ENCODE measurements around the gene LRR1.
"Not testable (repeated sequence)": the region's sequence is repeated elsewhere in the genome, so short reads cannot be mapped to it uniquely, and the experiment has no call there.

The LRR1 gene, protein sequence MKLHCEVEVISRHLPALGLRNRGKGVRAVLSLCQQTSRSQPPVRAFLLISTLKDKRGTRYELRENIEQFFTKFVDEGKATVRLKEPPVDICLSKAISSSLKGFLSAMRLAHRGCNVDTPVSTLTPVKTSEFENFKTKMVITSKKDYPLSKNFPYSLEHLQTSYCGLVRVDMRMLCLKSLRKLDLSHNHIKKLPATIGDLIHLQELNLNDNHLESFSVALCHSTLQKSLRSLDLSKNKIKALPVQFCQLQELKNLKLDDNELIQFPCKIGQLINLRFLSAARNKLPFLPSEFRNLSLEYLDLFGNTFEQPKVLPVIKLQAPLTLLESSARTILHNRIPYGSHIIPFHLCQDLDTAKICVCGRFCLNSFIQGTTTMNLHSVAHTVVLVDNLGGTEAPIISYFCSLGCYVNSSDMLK

DNA sequence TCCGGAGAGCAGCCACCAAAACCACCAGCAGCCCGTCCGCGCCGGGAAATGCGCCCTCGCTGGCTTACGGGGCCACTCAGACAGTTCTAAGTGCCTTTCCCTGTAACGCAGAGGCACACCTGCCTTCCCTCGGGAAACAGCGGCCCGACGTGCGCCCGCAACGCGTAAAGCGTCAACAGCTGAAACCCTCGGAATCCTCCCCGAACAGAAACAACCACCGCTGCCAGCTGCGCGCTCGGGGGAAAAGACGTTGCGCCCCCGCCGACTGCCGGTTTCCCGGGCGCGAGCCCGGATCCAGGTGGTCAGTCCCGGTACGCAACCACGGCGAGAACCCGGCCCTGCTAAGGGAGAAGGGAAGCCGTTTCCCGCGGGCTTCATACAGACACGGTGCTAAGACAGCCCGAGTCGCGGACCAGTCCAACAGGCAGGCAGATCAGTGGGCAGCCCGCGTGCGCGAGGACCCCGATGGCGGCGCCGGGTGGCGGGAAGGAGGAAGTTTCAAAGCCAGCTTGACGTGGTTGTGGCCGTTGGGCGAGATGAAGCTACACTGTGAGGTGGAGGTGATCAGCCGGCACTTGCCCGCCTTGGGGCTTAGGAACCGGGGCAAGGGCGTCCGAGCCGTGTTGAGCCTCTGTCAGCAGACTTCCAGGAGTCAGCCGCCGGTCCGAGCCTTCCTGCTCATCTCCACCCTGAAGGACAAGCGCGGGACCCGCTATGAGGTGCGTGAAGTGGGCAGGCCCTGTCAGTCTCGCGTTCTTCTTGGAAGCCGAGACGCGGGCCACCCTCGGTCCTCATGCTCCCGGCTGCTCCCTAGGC is at the start of gene LRR1:
TSS of gene LRR1 (plus strand) at position 456 of the 816 bp plus-strand sequence. CDS start at position 537, 81 bp downstream.
- ATAC-seq: peak; percentile 84 to 86

DNA sequence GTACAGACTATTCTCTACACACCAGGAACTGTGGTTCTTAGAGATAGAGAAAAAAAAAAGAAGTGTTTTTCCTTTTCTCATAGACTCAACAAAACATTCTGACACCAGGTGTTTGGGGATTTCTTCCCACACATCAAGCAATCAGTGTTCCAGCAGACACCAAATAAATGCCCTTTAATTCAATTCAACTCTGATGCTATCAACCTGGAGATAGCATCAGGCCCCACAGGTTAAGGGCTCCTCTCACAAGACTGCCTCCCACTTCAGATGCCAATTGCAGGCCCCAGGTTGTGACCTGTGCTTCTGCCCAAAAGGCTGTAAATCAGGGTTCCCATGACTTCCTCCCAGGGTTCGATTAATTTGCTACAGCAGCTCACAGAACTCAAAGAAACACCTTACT is 49.3 kb upstream of the LRR1 start:
- ATAC-seq: no peak

DNA sequence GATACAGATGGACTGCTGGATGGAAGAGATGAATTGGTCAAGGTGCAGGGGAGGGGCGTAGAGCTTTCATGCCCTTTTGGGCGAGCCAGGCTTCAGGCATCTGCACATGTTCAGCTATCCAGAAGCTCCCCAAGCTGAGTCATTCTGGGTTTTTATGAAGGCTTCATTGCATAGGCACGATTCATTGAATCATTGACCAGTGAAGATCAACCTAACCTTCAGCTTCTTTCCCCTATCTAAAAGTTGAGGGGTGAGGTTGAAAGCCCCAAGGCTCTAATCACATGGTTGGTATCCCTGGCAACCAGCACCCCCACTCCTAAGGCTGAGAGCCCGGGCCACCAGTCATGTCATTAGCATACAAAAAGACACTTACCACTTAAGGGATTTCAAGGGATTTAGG is 48.9 kb upstream of the LRR1 start:
- ATAC-seq: no peak

DNA sequence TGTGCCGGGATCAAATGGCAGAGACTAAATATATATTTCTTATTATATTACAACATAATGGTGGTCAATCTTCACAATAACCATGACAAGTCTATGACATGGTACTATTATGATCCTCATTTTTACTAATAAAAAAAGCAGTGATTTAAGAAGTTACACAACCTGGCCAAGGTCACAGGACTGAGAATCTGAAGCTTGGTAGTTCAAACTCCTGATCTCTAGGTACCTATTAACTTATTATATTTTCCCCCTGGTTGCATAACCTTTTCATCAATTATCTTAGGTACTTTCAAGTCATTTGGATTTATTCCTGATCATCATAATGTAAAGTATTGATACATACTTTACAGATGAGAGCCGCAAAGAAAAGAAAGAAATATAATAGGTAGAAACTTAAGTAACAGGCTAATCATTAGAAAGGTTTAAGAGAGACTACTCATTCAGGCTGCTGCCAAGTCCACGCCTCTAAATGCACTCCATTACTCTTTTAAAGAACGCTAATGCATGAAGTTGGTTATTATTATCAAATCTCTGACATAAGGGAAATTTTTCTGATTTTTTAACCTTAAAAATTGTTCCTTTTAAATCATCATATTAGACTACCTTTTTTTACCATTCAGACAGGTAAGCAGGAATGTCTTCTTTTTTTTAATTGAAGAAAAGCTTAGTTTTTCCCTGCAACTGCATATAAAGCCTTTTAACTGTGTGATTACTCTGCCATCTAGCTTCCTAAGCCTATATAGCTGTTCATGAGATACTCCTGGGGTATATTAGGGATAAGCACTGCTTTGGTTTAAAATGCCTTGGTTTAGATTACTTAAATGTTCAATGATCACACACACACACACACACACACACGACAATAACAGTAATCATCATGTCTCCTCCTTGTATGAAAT is 48.2 kb upstream of the LRR1 start:
- ATAC-seq: no peak

DNA sequence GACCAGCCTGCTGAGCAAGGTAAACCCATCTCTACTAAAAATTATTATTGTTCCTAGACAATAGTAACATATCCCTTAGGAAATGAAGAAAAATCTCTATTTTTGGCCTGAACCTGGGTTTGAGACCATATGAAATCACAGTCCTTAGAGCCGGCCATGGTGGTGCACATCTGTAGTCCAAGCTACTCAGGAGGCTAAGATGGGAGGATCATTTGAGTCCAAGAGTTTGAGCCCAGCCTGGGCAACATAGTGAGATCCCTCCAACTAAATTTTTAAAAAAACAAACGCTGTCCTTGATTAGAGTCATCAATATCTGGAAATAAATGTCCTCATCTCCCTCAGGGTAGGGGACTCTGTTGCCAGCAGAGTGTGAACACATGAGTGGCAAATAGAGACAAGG is 47.2 kb upstream of the LRR1 start:
- ATAC-seq: no peak

DNA sequence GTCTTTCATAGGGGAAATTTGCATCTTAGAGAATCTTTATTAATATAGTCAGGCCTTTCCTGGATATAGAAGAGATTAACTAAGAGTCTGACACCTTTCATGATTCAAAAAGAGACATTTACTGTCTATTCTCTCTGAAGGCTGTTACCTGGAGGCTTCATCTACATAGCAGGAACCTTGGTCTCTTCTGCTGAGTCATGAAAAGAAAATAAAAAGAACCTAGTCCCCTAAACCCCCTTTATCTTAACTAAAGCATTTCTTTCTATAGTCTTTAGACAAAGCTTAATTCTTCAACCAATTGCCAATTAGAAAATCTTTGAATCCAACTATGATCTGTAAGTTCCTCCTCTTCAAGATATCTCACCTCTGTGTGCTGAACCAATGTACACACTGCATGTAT is 45.6 kb upstream of the LRR1 start:
- no peak for ATAC-seq

DNA sequence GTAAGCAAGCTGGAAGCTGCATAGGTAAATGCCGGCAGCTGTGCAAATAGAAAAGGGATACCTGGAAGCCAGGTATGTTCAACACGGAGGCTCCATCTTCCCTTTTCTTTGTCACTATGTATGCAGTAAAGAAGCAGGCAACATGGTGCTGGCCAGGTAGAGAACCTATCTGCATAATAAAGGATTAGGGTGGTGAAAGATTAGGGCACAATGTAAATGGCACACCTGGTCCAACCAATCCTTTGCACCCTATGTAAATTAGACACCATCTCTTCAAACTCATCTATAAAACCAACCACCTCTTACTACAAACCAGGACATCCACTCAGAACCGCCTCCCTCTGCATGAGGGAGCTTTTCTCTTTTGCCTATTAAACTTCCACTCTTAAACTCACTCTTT is 44.8 kb upstream of the LRR1 start:
- no peak for ATAC-seq

DNA sequence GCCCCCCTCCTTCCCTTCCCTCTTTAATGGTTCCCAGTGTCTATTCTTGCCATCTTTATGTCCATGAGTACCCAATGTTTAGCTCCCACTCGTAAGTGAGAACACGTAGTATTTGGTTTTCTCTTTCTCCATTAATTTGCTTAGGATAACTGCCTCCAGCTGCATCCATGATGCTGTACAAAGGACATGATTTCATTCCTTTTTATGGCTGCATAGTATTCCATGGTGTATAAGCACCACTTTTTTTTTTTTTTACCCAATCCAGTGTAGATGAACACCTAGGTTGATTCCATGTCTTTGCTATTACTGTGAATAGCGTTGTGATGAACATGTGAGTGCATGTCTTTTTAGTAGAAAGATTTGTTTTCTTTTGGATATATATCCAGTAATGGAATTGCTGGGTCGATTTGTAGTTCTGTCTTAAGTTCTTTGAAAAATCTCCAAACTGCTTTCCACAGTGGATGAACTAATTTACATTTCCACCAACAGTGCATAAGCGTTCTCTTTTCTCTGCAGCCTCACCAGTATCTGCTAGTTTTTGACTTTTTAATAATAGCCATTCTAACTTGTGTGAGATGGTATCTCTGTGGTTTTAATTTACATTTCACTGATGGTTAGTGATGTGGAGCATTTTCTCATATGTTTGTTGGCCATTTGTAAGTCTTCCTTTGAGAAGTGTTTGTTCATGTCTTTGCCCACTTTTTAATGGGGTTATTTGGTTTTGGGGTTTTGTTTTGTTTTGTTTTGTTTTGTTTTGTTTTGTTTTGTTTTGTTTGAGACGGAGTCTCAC is 38.6 kb upstream of the LRR1 start:
- ATAC-seq: no peak

DNA sequence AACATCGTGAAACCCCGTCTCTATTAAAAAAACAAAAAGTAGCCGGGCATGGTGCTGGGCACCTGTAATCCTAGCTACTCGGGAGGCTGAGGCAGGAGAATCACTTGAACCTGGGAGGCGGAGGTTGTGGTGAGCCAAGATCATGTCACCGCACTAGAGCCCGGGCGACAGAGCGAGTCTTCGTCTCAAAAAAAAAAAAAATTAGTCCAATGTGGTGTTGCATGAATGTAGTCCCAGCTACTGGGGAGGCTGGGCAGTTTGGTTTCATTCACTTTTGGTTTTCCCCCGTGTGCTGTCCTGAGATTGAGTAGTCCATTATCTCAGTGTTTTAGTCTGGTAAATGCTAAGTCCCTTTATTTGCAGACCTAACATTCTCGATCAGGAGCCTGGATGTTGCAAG is 32.0 kb upstream of the LRR1 start:
- ATAC-seq: no peak

DNA sequence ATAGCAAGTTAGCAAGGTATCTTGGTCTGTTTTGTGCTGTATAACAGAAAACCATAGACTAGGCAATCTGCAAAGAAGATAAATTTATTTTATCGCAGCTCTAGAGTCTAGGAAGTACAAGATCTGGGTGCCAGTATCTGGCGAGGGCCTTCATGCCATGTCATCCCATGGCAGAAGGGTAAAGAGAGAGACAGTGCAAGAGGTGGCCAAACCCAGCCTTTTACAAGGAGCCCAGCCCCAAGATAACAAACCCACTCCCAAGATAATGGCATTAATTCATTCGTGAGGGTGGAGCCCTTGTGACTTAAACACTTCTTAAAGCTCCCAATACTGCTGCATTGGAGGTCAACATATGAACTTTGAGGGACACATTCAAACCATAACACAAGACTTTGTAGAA is 29.5 kb upstream of the LRR1 start:
- no peak for ATAC-seq

DNA sequence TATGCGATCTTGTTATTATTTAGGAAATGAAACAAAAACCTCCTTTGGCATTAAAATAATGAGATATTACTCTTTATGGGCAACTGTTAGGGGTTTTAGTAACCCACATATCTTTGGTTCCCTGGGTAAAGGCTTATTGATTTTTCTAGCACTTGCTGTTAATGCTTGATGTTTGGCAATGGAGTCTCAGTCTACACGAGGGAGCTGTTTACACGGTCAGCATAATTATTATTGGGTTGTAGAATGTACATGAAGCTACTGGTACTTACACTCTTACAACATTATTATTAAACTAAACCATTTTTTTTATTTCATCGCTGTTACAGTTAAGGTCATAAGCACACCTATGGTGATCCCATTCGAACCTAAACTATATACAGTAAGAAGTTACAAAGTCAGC is 24.7 kb upstream of the LRR1 start:
- ATAC-seq: no peak

DNA sequence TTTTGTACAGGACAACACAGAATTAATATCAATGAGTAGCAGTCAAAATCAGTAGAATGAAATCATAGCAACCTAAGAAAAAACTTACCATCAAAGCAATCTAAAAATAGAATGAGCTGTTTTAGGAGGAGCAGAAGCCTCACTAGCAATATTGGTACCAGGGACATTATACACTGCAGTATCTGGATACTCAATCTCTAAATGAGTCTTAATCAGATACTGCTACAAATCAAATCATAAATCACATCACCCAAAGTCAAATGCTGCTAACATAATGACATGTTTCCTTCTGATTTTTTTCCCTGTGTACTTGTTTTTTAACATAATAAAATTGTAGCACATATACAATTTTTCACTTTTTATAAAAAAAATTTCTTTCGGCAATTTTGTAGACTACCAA is 20.6 kb upstream of the LRR1 start:
- ATAC-seq: peak in 1 of 2 donors; percentile 25

DNA sequence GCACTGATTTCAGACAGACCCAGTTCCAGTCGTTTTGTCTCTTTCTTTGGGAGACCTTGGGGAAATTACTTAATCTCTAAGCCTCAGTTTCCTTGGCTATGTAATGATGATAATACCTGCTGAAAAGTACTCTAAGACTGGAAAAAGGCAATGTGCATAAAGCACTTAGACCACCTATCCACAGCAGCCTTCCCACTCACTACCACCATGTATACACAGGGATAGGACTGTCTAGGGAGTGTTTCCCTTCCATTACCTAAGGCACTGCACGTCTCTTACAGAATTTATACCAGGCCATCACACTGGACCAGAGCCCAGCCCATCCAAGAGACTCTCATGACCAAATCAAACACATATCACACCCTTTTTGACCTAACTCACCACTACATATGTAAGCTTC is 18.9 kb upstream of the LRR1 start:
- no peak for ATAC-seq

DNA sequence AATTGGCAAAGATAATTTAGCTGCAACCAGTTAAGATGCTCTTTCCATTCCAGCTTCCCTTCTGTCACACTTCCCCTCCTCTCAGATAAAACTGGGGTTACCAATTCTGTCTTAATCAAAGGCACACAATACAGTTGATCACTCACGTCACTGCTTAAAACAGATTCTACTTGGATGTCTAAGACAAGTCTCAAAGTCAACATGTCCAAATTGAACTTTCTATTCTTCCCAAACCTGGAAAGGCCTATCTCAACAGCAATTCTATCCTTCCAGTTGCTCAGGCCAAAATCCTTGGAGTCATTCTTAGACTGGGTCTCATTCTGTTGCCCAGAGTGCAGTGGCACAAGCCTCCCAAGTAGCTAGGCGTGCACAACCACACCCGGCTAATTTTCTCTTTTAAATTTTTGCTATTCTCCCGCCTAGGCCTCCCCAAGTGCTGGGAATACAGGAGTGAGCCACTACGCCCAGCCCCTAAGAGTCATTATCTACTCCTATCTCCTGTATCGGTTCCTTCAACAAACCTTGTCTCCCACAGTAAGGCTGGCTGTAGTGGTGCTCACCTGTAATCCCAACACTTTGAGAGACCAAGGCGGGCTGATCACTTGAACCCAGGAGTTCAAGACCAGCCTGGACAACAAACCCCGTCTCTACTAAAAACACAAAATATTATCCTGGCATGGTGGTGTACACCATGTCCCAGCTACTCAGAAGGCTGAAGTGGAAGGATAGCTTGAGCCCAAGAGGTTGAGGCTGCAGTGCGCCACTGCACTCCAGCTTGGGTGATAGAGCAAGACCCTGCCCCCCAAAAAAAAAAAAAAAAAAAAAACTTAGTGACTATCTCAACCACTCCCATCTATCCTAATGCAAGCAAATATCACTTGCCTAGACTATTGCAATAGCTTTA is 17.3 kb upstream of the LRR1 start:
- ATAC-seq: no peak

DNA sequence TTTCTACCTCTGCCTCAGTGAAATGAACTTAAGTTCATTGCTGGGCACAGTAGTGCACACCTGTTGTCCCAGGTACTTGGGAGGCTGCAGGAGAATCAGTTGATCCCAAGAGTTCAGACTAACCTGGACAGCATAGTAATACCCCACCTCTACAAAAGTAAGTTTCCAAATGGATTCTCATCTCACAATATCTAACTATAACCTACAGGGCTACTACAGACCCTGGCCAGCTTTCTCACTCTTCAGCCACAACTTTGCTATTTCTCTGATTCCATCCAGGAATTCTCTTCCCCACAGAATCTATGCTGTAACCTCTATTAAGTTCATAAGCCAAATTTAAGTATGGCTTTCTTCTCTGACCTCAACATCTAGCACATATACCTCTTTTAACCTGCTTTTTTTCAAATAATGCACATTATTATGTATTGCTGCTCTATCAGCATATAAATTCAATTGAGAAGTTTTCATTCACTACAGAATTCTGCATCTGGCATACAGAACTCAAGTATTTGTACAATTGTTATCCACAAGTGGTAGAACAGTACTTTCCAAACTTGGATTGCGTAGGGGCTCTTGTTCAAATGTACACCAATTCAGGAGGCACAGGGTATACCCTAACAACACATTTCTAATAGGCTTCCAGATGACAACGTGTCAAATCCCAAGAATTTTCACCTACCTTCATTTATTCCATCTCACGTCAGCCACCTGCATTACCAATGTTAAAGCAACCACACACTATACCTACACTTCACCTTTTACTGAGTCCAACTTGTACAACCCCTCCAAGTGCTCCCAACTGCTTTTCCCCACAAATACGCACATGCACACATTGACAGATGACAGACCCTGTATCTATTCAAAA is 16.4 kb upstream of the LRR1 start:
- ATAC-seq: no peak

DNA sequence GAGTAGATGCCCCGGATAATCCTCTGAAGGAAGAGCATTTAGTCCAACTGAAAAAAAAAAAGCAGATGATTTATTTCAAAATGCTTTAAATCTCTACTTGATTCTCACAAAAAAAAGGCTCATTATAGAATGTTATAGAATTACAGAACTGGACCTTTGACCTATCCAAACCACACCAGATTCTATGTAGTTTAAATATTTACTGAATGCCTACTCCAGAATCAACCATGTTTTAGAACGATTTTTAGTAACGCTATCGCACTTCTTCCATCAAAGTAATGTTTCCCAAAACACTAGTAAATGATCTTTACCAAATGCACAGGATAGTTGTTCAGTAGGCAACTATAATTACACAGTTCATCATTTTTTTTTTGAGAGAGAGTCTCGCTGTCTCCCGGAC is 15.1 kb upstream of the LRR1 start:
- ATAC-seq: no peak

DNA sequence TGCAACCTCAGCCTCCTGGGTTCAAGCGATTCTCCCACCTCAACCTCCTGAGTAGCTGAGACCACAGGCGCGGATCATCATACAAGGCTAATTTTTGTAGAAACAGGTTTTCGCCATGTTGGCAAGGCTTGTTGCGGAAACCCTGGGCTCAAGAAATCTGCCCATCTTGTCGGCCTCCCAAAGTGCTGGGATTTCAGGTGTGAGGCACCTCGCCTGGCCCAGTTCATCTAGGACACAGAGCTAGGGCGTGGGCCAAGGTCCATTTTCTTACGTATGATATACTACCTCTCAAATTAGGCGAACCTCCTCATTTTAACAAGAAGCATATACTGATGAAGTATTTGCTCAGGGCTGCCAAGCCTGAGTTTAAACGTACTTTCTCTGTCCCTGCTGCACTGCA is 14.7 kb upstream of the LRR1 start:
- ATAC-seq: no peak

DNA sequence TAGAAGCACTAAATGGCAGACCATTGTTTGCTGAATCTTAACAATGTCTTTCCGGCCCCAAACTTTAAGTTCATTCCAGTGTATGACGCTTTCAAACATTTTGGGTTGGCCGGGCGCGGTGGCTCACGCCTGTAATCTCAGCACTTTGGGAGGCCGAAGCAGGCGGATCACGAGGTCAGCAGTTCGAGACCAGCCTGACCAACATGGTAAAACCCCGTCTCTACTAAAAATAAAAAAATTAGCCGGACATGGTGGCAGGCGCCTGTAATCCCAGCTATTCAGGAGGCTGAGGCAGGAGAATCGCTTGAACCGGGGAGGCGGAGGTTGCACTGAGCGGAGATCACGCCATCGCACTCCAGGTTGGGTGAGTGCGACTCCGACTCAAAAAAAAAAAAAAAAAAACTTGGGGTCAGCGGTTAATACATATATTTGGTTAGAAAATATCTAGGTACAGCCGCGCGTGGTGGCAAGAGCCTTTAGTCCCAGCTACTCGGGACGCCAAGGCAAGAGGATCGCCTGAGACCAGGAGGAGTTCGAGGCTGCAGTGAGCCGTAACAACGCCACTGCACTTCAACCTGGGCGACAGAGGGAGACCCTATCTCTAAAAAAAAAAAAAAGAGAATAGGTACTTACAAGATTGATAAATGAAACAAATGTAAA is 13.6 kb upstream of the LRR1 start:
- ATAC-seq: not testable (repeated sequence)

Data from activated CD4-positive, CD25-positive, alpha-beta regulatory T cell treated with anti-CD3 and anti-CD28 coated beads, Interleukin-2, amount 50 U/mL, for 24 hours (primary cell).